Colonic mucosa (tissue), 4 donors: ENCODE data around the gene TNFAIP6. TPM values are rescaled to one million over a fixed set of nuclear protein-coding genes. Genes with fewer than 3 reads are reported as not detected.

Experiments
- DNase-seq: peaks from one replicate; pipeline ENCODE4 v3.0.0-alpha.2; 2020
- H3K27ac ChIP-seq: fragments of 200-600 bp; one replicate; pipeline ENCODE4 v1.8.0; 2021
- H3K27me3 ChIP-seq: fragments of 200-600 bp; one replicate; pipeline ENCODE4 v1.8.0; 2021
- H3K36me3 ChIP-seq: fragments of 200-600 bp; one replicate; pipeline ENCODE4 v1.8.0; 2021
- H3K4me1 ChIP-seq: fragments of 200-600 bp; one replicate; pipeline ENCODE4 v1.8.0; 2021; ENCODE audit warnings: mild to moderate bottlenecking
- H3K4me3 ChIP-seq: fragments of 200-600 bp; one replicate; pipeline ENCODE4 v1.8.0; 2021
- H3K9ac ChIP-seq, 2 donors: one replicate each; pipeline ENCODE4 v1.7.0; 2013; ENCODE audit warnings: control low read depth in 2 of 2, low read depth in 2 of 2, low read length in 2 of 2
- H3K9me3 ChIP-seq: fragments of 200-600 bp; one replicate; pipeline ENCODE4 v1.8.0; 2021
- CTCF ChIP-seq: fragments of 200-600 bp; IDR thresholded peaks from one replicate; pipeline ENCODE4 v1.8.0; 2022; ENCODE audit warnings: antibody characterized with exemption, mild to moderate bottlenecking
- intact Hi-C: fragments of 100-400 bp; cut with DNase I; formaldehyde crosslinking; loops from one replicate; pipeline ENCODE4 v1.14.1; 2022
- total RNA-seq, 2 donors: library from RNA; stranded (reverse); fragmentation: NEBNext Ultra II Directional in 1 of 2; extraction: Animal tissue kit (Norgen Biotek cat#: 25700) in 1 of 2; gene quantifications; one replicate each; pipeline ENCODE4 v1.2.1, GENCODE V29; 2021
- donor health status: healthy.
- donor health status: DM: no; HTN: no; CAD: no.
- donor health status: DM: no; HTN: no; CAD: no.

Gene TNFAIP6
- total RNA-seq, 2 donors from 2014 or later: 0.57 to 2.4 TPM

GRCh38 chr2:151405376-151405775, 48.0 kb downstream of the TNFAIP6 start:
- no peak for DNase-seq
- Histone ChIP-seq H3K4me1 (no peaks in the 10 kb centered on the region), H3K4me3 (no peak overlapping the region), H3K36me3 (no peaks in the 10 kb centered on the region), H3K9ac (no peak overlapping the region), H3K27ac (no peak overlapping the region), H3K27me3 (no peaks in the 10 kb centered on the region), H3K9me3 (no peaks in the 10 kb centered on the region)
- intact Hi-C loops: no loop called here
- no peak for TF ChIP-seq CTCF

DNA sequence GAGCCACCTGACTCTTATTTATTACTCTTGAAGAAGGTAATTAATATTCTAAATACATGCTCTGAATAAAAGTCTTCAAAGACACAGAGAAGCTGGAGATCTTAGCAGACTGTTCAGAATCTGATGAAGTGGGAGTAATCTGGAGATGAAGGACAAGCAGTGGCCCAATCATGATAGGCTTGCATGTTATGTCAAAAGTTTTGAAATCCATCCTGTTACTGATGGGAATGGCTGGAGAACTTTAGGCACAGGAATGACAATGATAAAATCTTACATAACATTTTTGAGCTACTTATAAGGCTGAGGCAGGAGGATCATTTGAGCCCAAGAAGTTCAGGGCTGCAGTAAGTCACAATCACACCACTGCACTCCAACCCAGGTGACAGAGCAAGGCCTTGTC, 49.9 kb downstream of the TNFAIP6 start:
- H3K27me3 ChIP-seq: no peaks in the 10 kb centered on the region
- no peaks in the 10 kb centered on the region for H3K9me3 ChIP-seq
- intact Hi-C loops: no loop called here
- H3K4me3 ChIP-seq: no peak overlapping the region
- H3K27ac ChIP-seq: no peak overlapping the region
- TF ChIP-seq CTCF: no peak
- H3K36me3 ChIP-seq: no peaks in the 10 kb centered on the region
- DNase-seq: no peak
- no peak overlapping the region for H3K9ac ChIP-seq
- H3K4me1 ChIP-seq: no peaks in the 10 kb centered on the region

GRCh38 chr2:151408788-151409600, 51.6 kb downstream of the TNFAIP6 start:
- intact Hi-C loops: no loop called here
- H3K27me3 ChIP-seq: no peaks in the 10 kb centered on the region
- no peak overlapping the region for H3K27ac ChIP-seq
- no peak overlapping the region for H3K9ac ChIP-seq
- DNase-seq: no peak
- H3K4me3 ChIP-seq: peak overlapping the region; percentile 90
- no peaks in the 10 kb centered on the region for H3K9me3 ChIP-seq
- H3K36me3 ChIP-seq: no peaks in the 10 kb centered on the region
- no peaks in the 10 kb centered on the region for H3K4me1 ChIP-seq
- no peak for TF ChIP-seq CTCF

GRCh38 chr2:151409601-151410484, 52.5 kb downstream of the TNFAIP6 start, which contains the start of gene RIF1:
TSS of gene RIF1 (plus strand) at chr2:151409902. CDS start at chr2:151410424, 522 bp downstream.
- intact Hi-C loops: loop anchor here (5.0 kb wide), 1 partner anchor 118 kb away; no protein-coding TSS in a partner anchor
- peak within 1 kb of the TSS; percentile 90 for H3K4me3 ChIP-seq

More at GRCh38 chr2:151409601-151410484, 52.5 kb downstream of the TNFAIP6 start, which contains the start of gene RIF1:
- Histone ChIP-seq H3K4me1 (no peaks in the 10 kb centered on the region), H3K9ac (peak within 1 kb of the TSS; percentile 86 to 90), H3K9me3 (no peaks in the 10 kb centered on the region), H3K36me3 (no peaks in the 10 kb centered on the region), H3K27ac (peak within 1 kb of the TSS; percentile 70), H3K27me3 (no peaks in the 10 kb centered on the region)
- TF ChIP-seq CTCF: peak; percentile 62
- DNase-seq: peak; percentile 91
